Endothelial cell of umbilical vein (primary cell): Measurements from ENCODE around the gene WDR41. TPM values are rescaled to one million over a fixed set of nuclear protein-coding genes. Genes with fewer than 3 reads are reported as not detected.
"Not testable (repeated sequence)": the region's sequence is repeated elsewhere in the genome, so short reads cannot be mapped to it uniquely, and the experiment has no call there.

ENCODE experiments used
- BruUV-seq: library from RNA; stranded (reverse); fragments of 400-500 nt; replicated peaks from 2 replicates; lab custom pipeline; 2021; lab: Mats Ljungman, UMichigan
- CTCF ChIA-PET: fragments of 300-600, 350-600 bp; sonication (Branson Sonifier 250); formaldehyde crosslinking; loops from one replicate; lab custom pipeline; 2021; ENCODE audit warnings: antibody characterized with exemption, inconsistent platforms; lab: Charles Lee
- POLR2A ChIA-PET: fragments of 300-600, 350-600 bp; sonication (Branson Sonifier 250); formaldehyde crosslinking; loops from one replicate; lab custom pipeline; 2021; ENCODE audit warnings: antibody characterized with exemption, inconsistent platforms; lab: Charles Lee
- DNase-seq: peaks from one replicate; pipeline ENCODE4 v3.0.0-alpha.2; 2011; ENCODE audit warnings: low read depth, low spot score
- FAIRE-seq: peaks from 2 replicates; lab custom pipeline; 2011; peaks lifted over from hg19 to GRCh38; lab: Jason Lieb, UNC
- H2AFZ ChIP-seq: 2 replicates; pipeline ENCODE4 v1.6.0; 2012; ENCODE audit warnings: low read depth, low read length, control low read depth, inconsistent platforms
- H3K27ac ChIP-seq: 2 replicates; pipeline ENCODE4 v1.5.1; 2011; ENCODE audit warnings: low read depth, mild to moderate bottlenecking, control low read depth, low read length, moderate library complexity; ENCODE audit not compliant: insufficient read depth
- H3K27me3 ChIP-seq, 2 experiments: 2 replicates each; pipeline versions ENCODE4 v1.6.0 to v1.6.1; 2011; ENCODE audit warnings: low read length in 2 of 2, mixed read lengths in 1 of 2; ENCODE audit not compliant: control insufficient read depth in 2 of 2, insufficient read depth in 2 of 2
- H3K36me3 ChIP-seq, 2 experiments: 2 replicates in 1 of 2; 3 replicates in 1 of 2; pipeline ENCODE4 v1.5.1; 2011; ENCODE audit warnings: low read length in 2 of 2, mild to moderate bottlenecking in 1 of 2, moderate library complexity in 1 of 2; ENCODE audit not compliant: control insufficient read depth in 2 of 2, insufficient read depth in 2 of 2; ENCODE audit errors: extremely low read depth in 1 of 2
- H3K4me1 ChIP-seq: 3 replicates; pipeline ENCODE4 v1.5.1; 2011; ENCODE audit warnings: mild to moderate bottlenecking, low read length; ENCODE audit not compliant: control insufficient read depth, insufficient read depth; ENCODE audit errors: extremely low read depth
- H3K4me2 ChIP-seq: 2 replicates; pipeline ENCODE4 v1.6.1; 2011; ENCODE audit warnings: low read length, control low read depth, mixed read lengths; ENCODE audit not compliant: insufficient read depth
- H3K4me3 ChIP-seq, 3 experiments: fragments of 200-600 bp in 1 of 3; sonication (generic), shearing (Covaris generic) in 1 of 3; replicated peaks in 1 of 3; 2 replicates each; pipeline ENCODE4 v1.5.1; 2011 to 2016; ENCODE audit warnings: control low read depth in 3 of 3, low read length in 3 of 3, mild to moderate bottlenecking in 2 of 3, inconsistent platforms in 1 of 3, low read depth in 1 of 3, moderate library complexity in 1 of 3; ENCODE audit not compliant: insufficient read depth in 1 of 3
- H3K79me2 ChIP-seq: 2 replicates; pipeline ENCODE4 v1.6.0; 2012; ENCODE audit warnings: low read length, inconsistent platforms; ENCODE audit not compliant: control insufficient read depth, insufficient read depth
- H3K9ac ChIP-seq: replicated peaks from 2 replicates; pipeline ENCODE3; 2011; ENCODE audit warnings: low read length, control low read depth; ENCODE audit not compliant: insufficient read depth; ENCODE audit errors: extremely low read depth
- H3K9me1 ChIP-seq: replicated peaks from 3 replicates; pipeline ENCODE4 v1.6.0; 2011; ENCODE audit warnings: mild to moderate bottlenecking, low read length; ENCODE audit not compliant: control insufficient read depth, insufficient read depth; ENCODE audit errors: extremely low read depth
- H3K9me3 ChIP-seq: replicated peaks from 2 replicates; pipeline ENCODE4 v1.5.1; 2012; ENCODE audit warnings: low read length, inconsistent platforms; ENCODE audit not compliant: control insufficient read depth, insufficient read depth
- H4K20me1 ChIP-seq: replicated peaks from 2 replicates; pipeline ENCODE3; 2011; ENCODE audit warnings: mild to moderate bottlenecking, low read length; ENCODE audit not compliant: control insufficient read depth, insufficient read depth; ENCODE audit errors: extremely low read depth
- FOS ChIP-seq: IDR thresholded peaks from 2 replicates; pipeline ENCODE4 v1.6.1; 2011; ENCODE audit warnings: mild to moderate bottlenecking, low read length, moderate library complexity, borderline replicate concordance; ENCODE audit not compliant: insufficient read depth
- GATA2 ChIP-seq: IDR thresholded peaks from 2 replicates; pipeline ENCODE4 v1.7.0; 2011; ENCODE audit warnings: low read depth, mild to moderate bottlenecking, moderate library complexity, mixed read lengths, low read length; ENCODE audit not compliant: insufficient read length, insufficient read depth
- MYC ChIP-seq: IDR thresholded peaks from one replicate; pipeline ENCODE4 v1.6.1; 2011; ENCODE audit warnings: mild to moderate bottlenecking, low read depth, low read length
- POLR2A ChIP-seq: IDR thresholded peaks from 2 replicates; pipeline ENCODE4 v1.6.1; 2012; ENCODE audit warnings: low read depth, mild to moderate bottlenecking, control low read depth, low read length
- dilution Hi-C: fragments of 300-500 bp; cut with MboI; formaldehyde crosslinking; loops from one replicate; pipeline ENCODE4 v1.15.0; 2019; ENCODE audit warnings: low sequenced_read_pairs; ENCODE audit not compliant: extremely low pct_ligation_motif_present
- intact Hi-C: fragments of 100-400 bp; cut with micrococcal nuclease; formaldehyde crosslinking; loops from one replicate; pipeline ENCODE4 v1.10.0; 2022
- polyA plus RNA-seq, 4 experiments: library from polyadenylated mRNA; depleted of rRNA in 3 of 4; stranded (reverse) in 3 of 4; unstranded in 1 of 4; fragments of >200 nt; gene quantifications; 2 replicates each; pipeline versions ENCODE4 v1.2.1 to v1.2.3, GENCODE V29; 2011 to 2012; ENCODE audit warnings: missing spikeins in 1 of 4
- total RNA-seq: library from RNA; stranded (reverse); gene quantifications from 2 replicates; pipeline ENCODE4 v1.2.3, GENCODE V29; 2021
- TF ChIP-seq, protein P1 (sequence below), 2 donors: IDR thresholded peaks; 1 replicate in 1 of 2; 2 replicates in 1 of 2; pipeline ENCODE4 v1.5.1; 2011; ENCODE audit warnings: low read length in 2 of 2, mild to moderate bottlenecking in 2 of 2, moderate library complexity in 2 of 2, control low read depth in 1 of 2, inconsistent platforms in 1 of 2, low read depth in 1 of 2; ENCODE audit not compliant: insufficient read depth in 1 of 2; ENCODE audit errors: extremely low read depth in 1 of 2

WDR41 gene
- total and polyA plus RNA-seq, 2 donors (not counting 3 experiments of a cell fraction or from before 2014, with no cell fraction given): 10.2 to 33.6 TPM

DNA sequence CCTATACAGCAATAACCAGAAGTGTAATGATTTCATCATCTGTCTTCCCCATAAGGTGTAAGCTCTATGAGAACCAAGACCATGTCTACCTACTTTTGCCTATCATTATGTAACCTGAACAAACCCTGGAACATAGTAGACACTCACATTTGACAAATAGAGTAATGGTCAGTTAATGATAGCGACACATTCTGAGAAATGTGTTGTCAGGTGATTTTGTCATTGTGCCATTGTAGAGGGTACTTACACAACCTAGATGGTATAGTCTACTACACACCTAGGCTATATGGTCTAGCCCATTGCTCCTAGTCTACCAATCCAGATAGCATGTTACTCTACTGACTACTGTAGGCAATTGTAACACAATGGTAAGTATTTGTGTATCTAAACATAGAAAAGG is 22.3 kb upstream of the WDR41 start:
- Histone ChIP-seq H3K9me3 (no peaks in the 10 kb centered on the region), H3K4me3 (no peak overlapping the region), H3K4me2 (no peak overlapping the region), H3K27me3 (no peaks in the 10 kb centered on the region), H3K4me1 (no peaks in the 10 kb centered on the region), H4K20me1 (no peaks in the 10 kb centered on the region), H3K9me1 (no peaks in the 10 kb centered on the region), H3K27ac (no peak overlapping the region), H3K36me3 (no peaks in the 10 kb centered on the region), H3K79me2 (no peaks in the 10 kb centered on the region), H2AFZ (no peak overlapping the region), H3K9ac (no peak overlapping the region)
- DNase-seq: no peak
- no peak for TF ChIP-seq MYC
- TF ChIP-seq POLR2A: no peak
- CTCF ChIA-PET: no interaction called here
- FAIRE-seq: no peak
- intact Hi-C loops: no loop called here
- no TSS peak for BruUV-seq
- POLR2A ChIA-PET: no interaction called here
- dilution Hi-C loops: no loop called here

DNA sequence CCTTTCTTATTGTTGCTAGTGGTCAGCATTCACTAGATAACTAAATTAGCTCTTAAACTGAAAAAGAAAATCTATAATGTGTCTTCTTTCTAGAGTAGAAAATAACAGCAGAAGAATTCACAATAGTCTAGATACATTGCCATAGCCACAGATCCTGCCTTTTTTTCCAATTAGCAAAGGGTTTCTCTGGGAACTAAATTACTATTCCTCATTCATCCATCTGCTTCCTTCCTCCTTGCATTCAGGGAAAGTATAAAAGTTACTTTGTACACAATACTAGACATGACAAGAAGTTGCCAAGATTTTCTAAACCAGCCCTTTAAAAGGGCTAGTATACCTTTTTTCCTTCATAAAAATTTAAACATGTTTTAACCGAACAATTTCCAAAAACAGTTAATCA is 21.2 kb upstream of the WDR41 start:
- POLR2A ChIA-PET: no interaction called here
- intact Hi-C loops: no loop called here
- Histone ChIP-seq H3K4me2 (no peak overlapping the region), H3K4me3 (no peak overlapping the region), H3K27ac (no peak overlapping the region), H3K27me3 (no peaks in the 10 kb centered on the region), H3K79me2 (no peaks in the 10 kb centered on the region), H2AFZ (no peak overlapping the region), H4K20me1 (no peaks in the 10 kb centered on the region), H3K9me3 (no peaks in the 10 kb centered on the region), H3K36me3 (no peaks in the 10 kb centered on the region), H3K9me1 (no peaks in the 10 kb centered on the region), H3K9ac (no peak overlapping the region), H3K4me1 (no peaks in the 10 kb centered on the region)
- dilution Hi-C loops: no loop called here
- CTCF ChIA-PET: no interaction called here
- no peak for FAIRE-seq
- no TSS peak for BruUV-seq
- DNase-seq: no peak
- TF ChIP-seq MYC (no peak), GATA2 (no peak), FOS (no peak)
- TF ChIP-seq, protein P1, sequence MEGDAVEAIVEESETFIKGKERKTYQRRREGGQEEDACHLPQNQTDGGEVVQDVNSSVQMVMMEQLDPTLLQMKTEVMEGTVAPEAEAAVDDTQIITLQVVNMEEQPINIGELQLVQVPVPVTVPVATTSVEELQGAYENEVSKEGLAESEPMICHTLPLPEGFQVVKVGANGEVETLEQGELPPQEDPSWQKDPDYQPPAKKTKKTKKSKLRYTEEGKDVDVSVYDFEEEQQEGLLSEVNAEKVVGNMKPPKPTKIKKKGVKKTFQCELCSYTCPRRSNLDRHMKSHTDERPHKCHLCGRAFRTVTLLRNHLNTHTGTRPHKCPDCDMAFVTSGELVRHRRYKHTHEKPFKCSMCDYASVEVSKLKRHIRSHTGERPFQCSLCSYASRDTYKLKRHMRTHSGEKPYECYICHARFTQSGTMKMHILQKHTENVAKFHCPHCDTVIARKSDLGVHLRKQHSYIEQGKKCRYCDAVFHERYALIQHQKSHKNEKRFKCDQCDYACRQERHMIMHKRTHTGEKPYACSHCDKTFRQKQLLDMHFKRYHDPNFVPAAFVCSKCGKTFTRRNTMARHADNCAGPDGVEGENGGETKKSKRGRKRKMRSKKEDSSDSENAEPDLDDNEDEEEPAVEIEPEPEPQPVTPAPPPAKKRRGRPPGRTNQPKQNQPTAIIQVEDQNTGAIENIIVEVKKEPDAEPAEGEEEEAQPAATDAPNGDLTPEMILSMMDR (IDR thresholded peaks at IDR 0.05; ENCODE audit: extremely low read depth in 1 of 2, insufficient read depth in 1 of 2, low read depth in 1 of 2, low read length in 2 of 2): no peak

DNA sequence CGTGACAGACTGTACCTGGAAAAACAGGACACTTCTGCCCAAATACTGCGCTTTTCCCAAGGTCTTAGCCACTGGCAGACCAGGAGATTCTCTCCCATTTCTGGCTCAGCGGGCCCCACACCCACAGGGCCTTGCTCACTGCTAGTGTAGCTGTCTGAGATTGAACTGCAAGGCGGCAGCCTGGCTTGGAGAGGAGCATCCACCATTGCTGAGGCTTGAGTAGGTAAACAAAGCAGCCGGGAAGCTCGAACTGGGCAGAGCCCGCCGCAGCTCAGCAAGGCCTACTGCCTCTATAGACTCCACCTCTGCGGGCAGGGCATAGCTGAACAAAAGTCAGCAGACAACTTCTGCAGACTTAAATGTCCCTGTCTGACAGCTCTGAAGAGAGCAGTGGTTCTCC is 9.0 kb upstream of the WDR41 start:
- H3K4me1 ChIP-seq, POLR2A ChIA-PET, H3K9ac ChIP-seq, H3K4me3 ChIP-seq, H3K4me2 ChIP-seq, H3K36me3 ChIP-seq, CTCF ChIA-PET, DNase-seq, FAIRE-seq, H4K20me1 ChIP-seq, H2AFZ ChIP-seq, H3K9me1 ChIP-seq, intact Hi-C loops, BruUV-seq, H3K27ac ChIP-seq, H3K79me2 ChIP-seq, H3K9me3 ChIP-seq, dilution Hi-C loops: not testable (repeated sequence)
- peaks cover 6 to 15% of the 10 kb centered on the region in 2 experiments for H3K27me3 ChIP-seq
